Stimulated activated naive B cell treated with anti-CD40 and anti-IgM and Interleukin-4, amounts not matched to agents 10 μg/mL and 1 μg/mL and 100 μg/mL, for 72 hours (primary cell): ENCODE results near the gene MROH8.

Experiments
- ATAC-seq, 2 donors: fragments of 150-1000 bp; cut with Tn5 transposase; replicated peaks; 2 replicates each; pipeline ENCODE4 v1.10.0; 2021; ENCODE audit warnings: moderate library complexity in 1 of 2
- DNase-seq: peaks from one replicate; pipeline ENCODE4 v3.0.0; 2021
- H3K27ac Mint-ChIP-seq: one replicate; pipeline ENCODE4 v1.8.0; 2022; ENCODE audit warnings: mild to moderate bottlenecking, mixed read lengths
- H3K27me3 Mint-ChIP-seq, 2 donors: one replicate each; pipeline ENCODE4 v1.8.0; 2022; ENCODE audit warnings: mixed read lengths in 2 of 2
- H3K36me3 Mint-ChIP-seq, 2 donors: one replicate each; pipeline ENCODE4 v1.8.0; 2022; ENCODE audit warnings: mixed read lengths in 2 of 2, mild to moderate bottlenecking in 1 of 2
- H3K4me1 Mint-ChIP-seq, 2 donors: one replicate each; pipeline ENCODE4 v1.8.0; 2022; ENCODE audit warnings: mixed read lengths in 2 of 2, mild to moderate bottlenecking in 1 of 2
- H3K4me3 Mint-ChIP-seq, 2 donors: one replicate each; pipeline ENCODE4 v1.8.0; 2022; ENCODE audit warnings: mild to moderate bottlenecking in 2 of 2, mixed read lengths in 2 of 2, moderate library complexity in 1 of 2
- H3K9me3 Mint-ChIP-seq, 2 donors: one replicate each; pipeline ENCODE4 v1.8.0; 2022; ENCODE audit warnings: mixed read lengths in 2 of 2, mild to moderate bottlenecking in 1 of 2

MROH8 gene

GRCh38 chr20:37205794-37206193 lies 26.4 kb upstream of the MROH8 start:
- H3K27ac Mint-ChIP-seq: peak overlapping the region; percentile 39
- no peak for DNase-seq
- no peak for ATAC-seq
- peaks cover 32 to 58% of the 10 kb centered on the region in 2 donors for H3K36me3 Mint-ChIP-seq
- no peak overlapping the region for H3K4me3 Mint-ChIP-seq
- H3K9me3 Mint-ChIP-seq: no peaks in the 10 kb centered on the region
- no peaks in the 10 kb centered on the region for H3K27me3 Mint-ChIP-seq
- H3K4me1 Mint-ChIP-seq: peaks cover 4 to 6% of the 10 kb centered on the region in 2 donors

- Mint-ChIP-seq H3K27me3 (no peaks in the 10 kb centered on the region), H3K27ac (peak overlapping the region; percentile 39), H3K36me3 (peaks cover 34 to 64% of the 10 kb centered on the region in 2 donors), H3K4me3 (no peak overlapping the region), H3K9me3 (no peaks in the 10 kb centered on the region), H3K4me1 (peaks cover 4 to 6% of the 10 kb centered on the region in 2 donors)
- DNase-seq (no peak), ATAC-seq (no peak)
Measured at GRCh38 chr20:37205130-37205529, 25.8 kb upstream of the MROH8 start.

- H3K4me3 Mint-ChIP-seq: no peak overlapping the region
- no peaks in the 10 kb centered on the region for H3K9me3 Mint-ChIP-seq
- ATAC-seq (no peak), DNase-seq (no peak)
- no peaks in the 10 kb centered on the region for H3K27me3 Mint-ChIP-seq
- H3K4me1 Mint-ChIP-seq: peaks cover 4 to 6% of the 10 kb centered on the region in 2 donors
- H3K27ac Mint-ChIP-seq: no peak overlapping the region
- H3K36me3 Mint-ChIP-seq: peaks cover 38 to 69% of the 10 kb centered on the region in 2 donors
Measured at GRCh38 chr20:37204056-37204455, 24.7 kb upstream of the MROH8 start.

- Mint-ChIP-seq H3K27ac (no peak overlapping the region), H3K4me1 (peaks cover 4 to 6% of the 10 kb centered on the region in 2 donors), H3K36me3 (peaks cover 31 to 67% of the 10 kb centered on the region in 2 donors), H3K4me3 (no peak overlapping the region), H3K27me3 (no peaks in the 10 kb centered on the region), H3K9me3 (no peaks in the 10 kb centered on the region)
- DNase-seq (no peak), ATAC-seq (no peak)
Measured at GRCh38 chr20:37202267-37202943, 23.1 kb upstream of the MROH8 start.

GRCh38 chr20:37201827-37202162 lies 22.4 kb upstream of the MROH8 start:
- Mint-ChIP-seq H3K27me3 (no peaks in the 10 kb centered on the region), H3K4me1 (peaks cover 6% of the 10 kb centered on the region in 2 donors), H3K36me3 (peaks cover 30 to 67% of the 10 kb centered on the region in 2 donors), H3K27ac (peak overlapping the region; percentile 3), H3K9me3 (no peaks in the 10 kb centered on the region), H3K4me3 (no peak overlapping the region)
- ATAC-seq (no peak), DNase-seq (no peak)

- no peak for ATAC-seq
- H3K27ac Mint-ChIP-seq: no peak overlapping the region
- no peaks in the 10 kb centered on the region for H3K9me3 Mint-ChIP-seq
- peaks cover 10 to 12% of the 10 kb centered on the region in 2 donors for H3K4me1 Mint-ChIP-seq
- DNase-seq: no peak
- H3K27me3 Mint-ChIP-seq: no peaks in the 10 kb centered on the region
- no peak overlapping the region for H3K4me3 Mint-ChIP-seq
- peaks cover 33 to 71% of the 10 kb centered on the region in 2 donors for H3K36me3 Mint-ChIP-seq
Measured at GRCh38 chr20:37200926-37201826, 21.8 kb upstream of the MROH8 start.

- Mint-ChIP-seq H3K36me3 (peaks cover 33 to 68% of the 10 kb centered on the region in 2 donors), H3K27ac (no peak overlapping the region), H3K4me1 (peaks cover 13 to 16% of the 10 kb centered on the region in 2 donors), H3K27me3 (no peaks in the 10 kb centered on the region), H3K4me3 (no peak overlapping the region), H3K9me3 (no peaks in the 10 kb centered on the region)
- no peak for ATAC-seq
- DNase-seq: no peak
Measured at GRCh38 chr20:37200376-37200775, 21.0 kb upstream of the MROH8 start.

GRCh38 chr20:37198932-37199660 lies 19.7 kb upstream of the MROH8 start:
- H3K4me1 Mint-ChIP-seq: peaks cover 21 to 29% of the 10 kb centered on the region in 2 donors
- ATAC-seq (no peak), DNase-seq (no peak)
- no peak overlapping the region for H3K27ac Mint-ChIP-seq
- H3K27me3 Mint-ChIP-seq: no peaks in the 10 kb centered on the region
- H3K4me3 Mint-ChIP-seq: no peak overlapping the region
- no peaks in the 10 kb centered on the region for H3K9me3 Mint-ChIP-seq
- H3K36me3 Mint-ChIP-seq: peaks cover 25 to 64% of the 10 kb centered on the region in 2 donors

- H3K27ac Mint-ChIP-seq: peak overlapping the region; percentile 62
- peaks cover 43 to 58% of the 10 kb centered on the region in 2 donors for H3K4me1 Mint-ChIP-seq
- H3K27me3 Mint-ChIP-seq: no peaks in the 10 kb centered on the region
- DNase-seq (no peak), ATAC-seq (no peak)
- H3K4me3 Mint-ChIP-seq: no peak overlapping the region
- peaks cover 34 to 61% of the 10 kb centered on the region in 2 donors for H3K36me3 Mint-ChIP-seq
- H3K9me3 Mint-ChIP-seq: no peaks in the 10 kb centered on the region
Measured at GRCh38 chr20:37194621-37195417, 15.5 kb upstream of the MROH8 start.

GRCh38 chr20:37193821-37194220 lies 14.5 kb upstream of the MROH8 start:
- Mint-ChIP-seq H3K4me3 (peak overlapping the region in 1 of 2 donors; percentile 5), H3K27me3 (no peaks in the 10 kb centered on the region), H3K9me3 (no peaks in the 10 kb centered on the region), H3K4me1 (peaks cover 52 to 68% of the 10 kb centered on the region in 2 donors), H3K36me3 (peaks cover 35 to 63% of the 10 kb centered on the region in 2 donors), H3K27ac (no peak overlapping the region)
- no peak for DNase-seq
- no peak for ATAC-seq

GRCh38 chr20:37193226-37193625 lies 13.9 kb upstream of the MROH8 start:
- H3K9me3 Mint-ChIP-seq: no peaks in the 10 kb centered on the region
- peaks cover 53 to 73% of the 10 kb centered on the region in 2 donors for H3K4me1 Mint-ChIP-seq
- H3K4me3 Mint-ChIP-seq: no peak overlapping the region
- DNase-seq: no peak
- peaks cover 38 to 63% of the 10 kb centered on the region in 2 donors for H3K36me3 Mint-ChIP-seq
- peak overlapping the region; percentile 11 for H3K27ac Mint-ChIP-seq
- H3K27me3 Mint-ChIP-seq: no peaks in the 10 kb centered on the region
- no peak for ATAC-seq

- no peaks in the 10 kb centered on the region for H3K27me3 Mint-ChIP-seq
- DNase-seq (peak; percentile 33), ATAC-seq (peak; percentile 79 to 86)
- H3K4me3 Mint-ChIP-seq: no peak overlapping the region
- peaks cover 53 to 78% of the 10 kb centered on the region in 2 donors for H3K4me1 Mint-ChIP-seq
- no peak overlapping the region for H3K27ac Mint-ChIP-seq
- H3K36me3 Mint-ChIP-seq: peaks cover 42 to 69% of the 10 kb centered on the region in 2 donors
- no peaks in the 10 kb centered on the region for H3K9me3 Mint-ChIP-seq
Measured at GRCh38 chr20:37192137-37192854, 12.9 kb upstream of the MROH8 start.
